IPS-18c (cell line): ENCODE data around the gene ZEB2.

Source experiments
- H3K4me3 ChIP-seq: 2 replicates; pipeline ENCODE4 v1.7.0; 2013; ENCODE audit warnings: low read depth, mild to moderate bottlenecking, low read length, moderate library complexity; ENCODE audit not compliant: insufficient read depth
- H3K9me3 ChIP-seq: one replicate; pipeline ENCODE4 v1.6.1; 2013; ENCODE audit warnings: mild to moderate bottlenecking, low read length, moderate library complexity; ENCODE audit not compliant: control insufficient read depth, insufficient read depth

The ZEB2 gene

GRCh38 chr2:144407262-144407661, 112.7 kb downstream of the ZEB2 start:
- no peak overlapping the region for H3K4me3 ChIP-seq
- H3K9me3 ChIP-seq, result no peaks in the 10 kb centered on the region

- no peak overlapping the region for H3K4me3 ChIP-seq
- H3K9me3 ChIP-seq, result no peaks in the 10 kb centered on the region
Observed at GRCh38 chr2:144405982-144406788, 113.7 kb downstream of the ZEB2 start.

GRCh38 chr2:144405321-144405720, 114.6 kb downstream of the ZEB2 start:
- no peak overlapping the region for H3K4me3 ChIP-seq

GRCh38 chr2:144404586-144405314, 115.2 kb downstream of the ZEB2 start:
- no peak overlapping the region for H3K4me3 ChIP-seq

More at GRCh38 chr2:144405321-144405720, 114.6 kb downstream of the ZEB2 start:
- no peaks in the 10 kb centered on the region for H3K9me3 ChIP-seq

GRCh38 chr2:144403933-144404332, 116.0 kb downstream of the ZEB2 start:
- Histone ChIP-seq H3K9me3 (no peaks in the 10 kb centered on the region), H3K4me3 (no peak overlapping the region)

More at GRCh38 chr2:144404586-144405314, 115.2 kb downstream of the ZEB2 start:
- H3K9me3 ChIP-seq, result no peaks in the 10 kb centered on the region

- H3K4me3 ChIP-seq, result no peak overlapping the region; the same call in 1 of the 2 replicates
Observed at GRCh38 chr2:144402251-144402650, 117.7 kb downstream of the ZEB2 start.

GRCh38 chr2:144401036-144401435, 118.9 kb downstream of the ZEB2 start:
- no peak overlapping the region for H3K4me3 ChIP-seq
- no peaks in the 10 kb centered on the region for H3K9me3 ChIP-seq

More at GRCh38 chr2:144402251-144402650, 117.7 kb downstream of the ZEB2 start:
- no peaks in the 10 kb centered on the region for H3K9me3 ChIP-seq

- Histone ChIP-seq H3K4me3 (no peak overlapping the region), H3K9me3 (no peaks in the 10 kb centered on the region)
Observed at GRCh38 chr2:144396318-144396717, 123.6 kb downstream of the ZEB2 start.

- Histone ChIP-seq H3K4me3 (no peak overlapping the region), H3K9me3 (no peaks in the 10 kb centered on the region)
Observed at GRCh38 chr2:144390424-144391020, 129.4 kb downstream of the ZEB2 start.

GRCh38 chr2:144389930-144390311, 130.0 kb downstream of the ZEB2 start:
- no peaks in the 10 kb centered on the region for H3K9me3 ChIP-seq
- peak overlapping the region; percentile 34; the same call in 1 of the 2 replicates for H3K4me3 ChIP-seq

GRCh38 chr2:144389151-144389929, 130.6 kb downstream of the ZEB2 start:
- H3K9me3 ChIP-seq, result no peaks in the 10 kb centered on the region
- H3K4me3 ChIP-seq, result peak overlapping the region; percentile 34; the same call in 1 of the 2 replicates

GRCh38 chr2:144385381-144385780, 134.5 kb downstream of the ZEB2 start:
- H3K9me3 ChIP-seq, result no peaks in the 10 kb centered on the region
- H3K4me3 ChIP-seq, result no peak overlapping the region

- H3K4me3 ChIP-seq, result no peak overlapping the region
Observed at GRCh38 chr2:144383571-144384100, 136.3 kb downstream of the ZEB2 start.

GRCh38 chr2:144382849-144383248, 137.1 kb downstream of the ZEB2 start:
- no peak overlapping the region for H3K4me3 ChIP-seq
- no peaks in the 10 kb centered on the region for H3K9me3 ChIP-seq

More at GRCh38 chr2:144383571-144384100, 136.3 kb downstream of the ZEB2 start:
- no peaks in the 10 kb centered on the region for H3K9me3 ChIP-seq

GRCh38 chr2:144381716-144382115, 138.2 kb downstream of the ZEB2 start:
- Histone ChIP-seq H3K9me3 (no peaks in the 10 kb centered on the region), H3K4me3 (no peak overlapping the region)

GRCh38 chr2:144379851-144380311, 140.0 kb downstream of the ZEB2 start:
- no peak overlapping the region for H3K4me3 ChIP-seq
- no peaks in the 10 kb centered on the region for H3K9me3 ChIP-seq

GRCh38 chr2:144378551-144378950, 141.4 kb downstream of the ZEB2 start:
- no peak overlapping the region for H3K4me3 ChIP-seq
- no peaks in the 10 kb centered on the region for H3K9me3 ChIP-seq
